ENCODE data around the gene STARD10.

GRCh38 chr11:72814286-72815109 lies 20.7 kb upstream of the STARD10 start, which contains the start of gene ATG16L2:
- no peak for TF ChIP-seq ARNT (IDR thresholded peaks at IDR 0.05)
- TF ChIP-seq ZNF384 (IDR thresholded peaks at IDR 0.05), result no peak
- no peak for TF ChIP-seq HDGF (IDR thresholded peaks at IDR 0.05; ENCODE audit: borderline replicate concordance)

All from HEK293T (cell line).